Measurements from ENCODE around the gene CPHXL. TPM values are rescaled to one million over a fixed set of nuclear protein-coding genes. Genes with fewer than 3 reads are reported as not detected.

CPHXL gene
- not detected in 2 replicates for total RNA-seq

DNA sequence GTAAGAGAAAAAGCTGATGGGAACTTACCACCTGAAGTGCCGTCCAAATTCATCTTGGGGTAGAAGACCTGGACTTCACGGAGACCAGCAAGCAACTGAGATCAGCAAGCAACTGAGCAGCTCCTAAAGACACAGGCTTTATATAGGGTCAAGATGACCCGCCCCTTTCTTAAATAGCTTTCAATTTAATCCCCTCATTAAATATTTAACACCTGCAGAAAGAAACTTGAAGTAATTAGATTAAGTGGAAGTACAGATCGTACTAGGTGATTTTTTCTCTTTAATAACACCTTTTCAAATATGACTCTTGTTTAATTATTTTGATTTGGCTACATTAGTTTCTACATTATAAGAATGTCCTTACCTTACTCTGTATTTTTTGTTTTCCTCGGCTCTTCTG is at the start of gene CPHXL:
CPHXL (minus strand) TSS at position 101 of the 400 bp plus-strand sequence; CDS start at position 53, 48 bp downstream.

GRCh38 chr16:75701361-75701760 is 24.9 kb downstream of the CPHXL start, which contains the start of gene DUXB:
DUXB (minus strand) TSS chr16:75701461; CDS start chr16:75701418, 43 bp downstream.

DNA sequence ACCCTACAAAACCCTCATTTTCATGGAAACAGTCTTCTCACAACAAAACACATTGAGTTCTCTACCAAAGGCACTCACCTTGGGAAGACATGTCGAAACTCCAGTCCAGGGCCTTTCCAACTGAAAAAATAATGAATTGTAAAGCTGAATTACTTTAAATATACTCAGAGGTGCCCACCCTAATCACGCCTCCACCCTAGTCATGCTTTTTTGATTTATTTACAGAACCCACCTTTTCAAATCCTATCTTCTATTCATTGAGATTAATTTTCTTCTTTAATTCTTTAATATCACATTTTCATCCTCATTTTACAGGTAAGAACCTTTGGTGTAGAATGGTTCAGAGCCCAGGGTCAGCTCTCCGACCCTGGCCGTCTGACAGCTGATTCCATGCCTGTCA is 49.4 kb downstream of the CPHXL start, which contains the start of gene CPHXL2:
CPHXL2 (minus strand) TSS at position 101 of the 400 bp plus-strand sequence; CDS start at position 91, 10 bp downstream.

Other genes with a start within 250 kb of the CPHXL start
- gene CHST6, start 231.0 kb downstream of the CPHXL start, total RNA-seq, result 0.48 and 2.1 TPM in 2 replicates
- gene CHST5, start 190.4 kb downstream of the CPHXL start, total RNA-seq, result not detected in 2 replicates
- gene TMEM231, start 170.2 kb downstream of the CPHXL start, total RNA-seq, result 7.7 and 11.1 TPM in 2 replicates
- 20.7 and 24.9 TPM in 2 replicates for gene GABARAPL2, start 160.1 kb downstream of the CPHXL start, total RNA-seq
- 61.8 and 66.0 TPM in 2 replicates for gene ADAT1, start 103.2 kb downstream of the CPHXL start, total RNA-seq
- 193 and 216 TPM in 2 replicates for gene KARS1, start 78.8 kb downstream of the CPHXL start, total RNA-seq
- gene TERF2IP, start 78.7 kb downstream of the CPHXL start, total RNA-seq, result 27.0 and 35.6 TPM in 2 replicates
- not detected in 2 replicates for gene CPHXL2, start 49.5 kb downstream of the CPHXL start, total RNA-seq
- gene DUXB, start 25.0 kb downstream of the CPHXL start, total RNA-seq, result not detected in 2 replicates

All from tracheal epithelial cell (primary cell).